SKM-1 (cell line): ENCODE results near the gene KMT2C.
"Not testable (repeated sequence)": the region's sequence is repeated elsewhere in the genome, so short reads cannot be mapped to it uniquely, and the experiment has no call there.

ENCODE experiments used
- DNase-seq: peaks from one replicate; lab custom pipeline; 2025; ENCODE audit not compliant: unreplicated experiment; lab: John Stamatoyannopoulos, UW

The KMT2C gene

GRCh38 chr7:152442330-152442835 lies 6.6 kb upstream of the KMT2C start:
- no peak for DNase-seq

GRCh38 chr7:152441810-152442209 lies 6.0 kb upstream of the KMT2C start:
- DNase-seq, result not testable (repeated sequence)

- DNase-seq, result not testable (repeated sequence)
Observed at GRCh38 chr7:152441168-152441567, 5.4 kb upstream of the KMT2C start.

GRCh38 chr7:152438017-152438416 lies 2.2 kb upstream of the KMT2C start:
- not testable (repeated sequence) for DNase-seq

- not testable (repeated sequence) for DNase-seq
Observed at GRCh38 chr7:152436931-152437575, 1.2 kb upstream of the KMT2C start.

GRCh38 chr7:152436111-152436930 lies 518 bp upstream of the KMT2C start:
- DNase-seq, result peak; percentile 12

GRCh38 chr7:152434511-152435383 lies 1.1 kb downstream of the KMT2C start:
- DNase-seq, result not testable (repeated sequence)

- not testable (repeated sequence) for DNase-seq
Observed at GRCh38 chr7:152433721-152434490, 1.9 kb downstream of the KMT2C start.

GRCh38 chr7:152432735-152433134 lies 3.1 kb downstream of the KMT2C start:
- DNase-seq, result not testable (repeated sequence)

GRCh38 chr7:152430854-152431253 lies 4.9 kb downstream of the KMT2C start:
- no peak for DNase-seq

- DNase-seq, result not testable (repeated sequence)
Observed at GRCh38 chr7:152430118-152430517, 5.7 kb downstream of the KMT2C start.

GRCh38 chr7:152424348-152425108 lies 11.3 kb downstream of the KMT2C start:
- no peak for DNase-seq

- DNase-seq, result no peak
Observed at GRCh38 chr7:152423991-152424347, 11.8 kb downstream of the KMT2C start.

GRCh38 chr7:152423171-152423570 lies 12.6 kb downstream of the KMT2C start:
- DNase-seq, result not testable (repeated sequence)

GRCh38 chr7:152420950-152421349 lies 14.9 kb downstream of the KMT2C start:
- not testable (repeated sequence) for DNase-seq

- no peak for DNase-seq
Observed at GRCh38 chr7:152419473-152420429, 16.1 kb downstream of the KMT2C start.

GRCh38 chr7:152414779-152415178 lies 21.0 kb downstream of the KMT2C start:
- no peak for DNase-seq

- no peak for DNase-seq
Observed at GRCh38 chr7:152411389-152411788, 24.4 kb downstream of the KMT2C start.

- no peak for DNase-seq
Observed at GRCh38 chr7:152406491-152406890, 29.3 kb downstream of the KMT2C start.
